M059J (cell line): ENCODE data around the gene PNPLA2. TPM values are rescaled to one million over a fixed set of nuclear protein-coding genes. Genes with fewer than 3 reads are reported as not detected.
A peak's percentile ranks its signal among the peaks of the same experiment; 100 is the strongest.

Source experiments
- DNase-seq: peaks from one replicate; pipeline ENCODE4 v3.0.0-alpha.2; 2012; ENCODE audit warnings: low read depth
- total RNA-seq: library from RNA; depleted of rRNA; stranded (reverse); fragments of >200 nt; shearing (Covaris generic); gene quantifications from 2 replicates; pipeline ENCODE4 v1.2.3, GENCODE V29; 2014

The PNPLA2 gene
- total RNA-seq, 1 experiment from 2014 or later = 50.0 TPM

GRCh38 chr11:843818-844692 is 25.3 kb downstream of the PNPLA2 start:
- peak; percentile 96 for DNase-seq

GRCh38 chr11:844693-845644 is 26.3 kb downstream of the PNPLA2 start:
- DNase-seq = peak; percentile 87

- no peak for DNase-seq
Measured at GRCh38 chr11:845872-846495, 27.3 kb downstream of the PNPLA2 start.

- no peak for DNase-seq
Measured at GRCh38 chr11:846496-847098, 27.9 kb downstream of the PNPLA2 start.

GRCh38 chr11:847876-848275 is 29.2 kb downstream of the PNPLA2 start:
- no peak for DNase-seq

- DNase-seq = no peak
Measured at GRCh38 chr11:848380-848931, 29.7 kb downstream of the PNPLA2 start.

- no peak for DNase-seq
Measured at GRCh38 chr11:849104-849824, 30.6 kb downstream of the PNPLA2 start.

GRCh38 chr11:849951-850774 is 31.4 kb downstream of the PNPLA2 start:
- no peak for DNase-seq

GRCh38 chr11:850775-851763 is 32.4 kb downstream of the PNPLA2 start:
- no peak for DNase-seq

GRCh38 chr11:852762-853161 is 34.0 kb downstream of the PNPLA2 start:
- DNase-seq = no peak

- DNase-seq = no peak
Measured at GRCh38 chr11:853682-854448, 35.2 kb downstream of the PNPLA2 start.

- DNase-seq = no peak
Measured at GRCh38 chr11:854601-855329, 36.1 kb downstream of the PNPLA2 start.

- no peak for DNase-seq
Measured at GRCh38 chr11:855330-855674, 36.6 kb downstream of the PNPLA2 start.

- no peak for DNase-seq
Measured at GRCh38 chr11:855796-856195, 37.1 kb downstream of the PNPLA2 start.

- DNase-seq = no peak
Measured at GRCh38 chr11:856397-856796, 37.7 kb downstream of the PNPLA2 start.

- no peak for DNase-seq
Measured at GRCh38 chr11:858053-858761, 39.5 kb downstream of the PNPLA2 start.
